T-helper 9 cell (primary cell): Measurements from ENCODE around the gene TEX48.
A peak's percentile ranks its signal among the peaks of the same experiment; 100 is the strongest.

Experiments
- DNase-seq: peaks from one replicate; pipeline ENCODE4 v3.0.0-alpha.2; 2020
- total RNA-seq, 2 donors: gene quantifications; one replicate each; lab custom pipeline; 2026; lab: John Stamatoyannopoulos, UW

Gene TEX48, protein sequence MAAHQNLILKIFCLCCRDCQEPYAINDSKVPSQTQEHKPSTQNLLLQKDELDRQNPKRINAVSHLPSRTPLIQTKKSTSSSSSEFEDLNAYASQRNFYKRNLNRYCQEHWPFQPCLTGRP
- total RNA-seq, result 0 to 0.56 reads per million in 2 donors

- DNase-seq, result peak; percentile 66
Measured at GRCh38 chr9:114681594-114682332, at the start of gene TEX48. TSS of gene TEX48 (minus strand) at chr9:114682192. CDS start at chr9:114671723, 10,469 bp downstream.

DNA sequence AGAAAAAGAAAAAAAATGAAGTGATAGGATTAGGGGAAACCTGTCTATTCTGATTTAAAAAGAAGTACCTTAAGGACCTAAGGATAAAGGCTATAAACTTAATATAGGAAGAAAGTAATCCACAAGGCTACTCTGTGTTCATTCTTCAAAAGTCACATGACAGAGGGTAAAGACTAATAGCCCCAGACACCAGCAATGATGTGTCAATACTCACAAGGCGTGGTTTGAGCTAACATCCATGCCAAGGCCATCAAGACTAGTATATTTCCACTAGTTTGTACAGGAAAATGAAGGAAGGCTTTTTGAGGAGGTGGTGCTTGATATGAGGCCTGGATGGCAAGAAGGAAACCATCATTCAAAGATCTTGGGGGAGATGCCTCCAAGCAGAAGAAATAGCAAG, 49.7 kb upstream of the TEX48 start:
- no peak for DNase-seq

DNA sequence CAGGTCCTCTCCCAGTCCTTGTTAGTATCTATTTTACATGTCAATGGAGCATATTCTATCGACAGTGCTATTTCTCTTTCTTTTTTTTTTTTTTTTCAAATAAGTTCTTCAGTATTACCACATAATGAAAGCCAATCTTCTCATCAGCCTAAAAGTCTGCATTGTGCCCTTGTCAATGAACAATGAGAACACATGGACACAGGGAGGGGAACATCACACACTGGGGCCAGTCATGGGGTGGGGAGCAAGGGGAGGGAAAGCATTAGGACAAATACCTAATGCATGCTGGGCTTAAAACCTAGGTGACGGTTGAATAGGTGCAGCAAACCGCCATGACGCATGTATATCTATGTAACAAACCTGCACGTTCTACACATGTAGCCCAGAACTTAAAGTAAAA, 47.7 kb upstream of the TEX48 start:
- DNase-seq, result no peak

DNA sequence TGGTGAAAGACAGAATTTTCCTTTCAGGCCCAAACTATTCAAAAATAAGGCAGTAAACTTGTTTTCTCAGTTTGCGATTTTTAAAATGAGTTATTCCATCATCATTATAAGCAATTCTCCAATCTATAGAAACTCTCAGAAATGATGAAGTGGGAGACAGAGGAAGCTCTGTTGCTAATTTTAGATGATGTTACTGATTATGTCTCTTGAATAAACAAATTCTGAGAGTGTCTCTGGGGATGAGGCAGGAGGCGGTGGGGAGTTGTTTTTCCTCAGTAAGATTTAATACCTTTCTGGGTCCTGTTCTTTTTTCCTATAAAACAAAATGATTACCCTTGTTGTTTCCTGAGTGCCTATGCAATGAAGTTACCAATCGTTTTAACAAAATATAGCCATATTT, 43.9 kb upstream of the TEX48 start:
- no peak for DNase-seq

GRCh38 chr9:114724744-114725143, 42.8 kb upstream of the TEX48 start:
- no peak for DNase-seq

DNA sequence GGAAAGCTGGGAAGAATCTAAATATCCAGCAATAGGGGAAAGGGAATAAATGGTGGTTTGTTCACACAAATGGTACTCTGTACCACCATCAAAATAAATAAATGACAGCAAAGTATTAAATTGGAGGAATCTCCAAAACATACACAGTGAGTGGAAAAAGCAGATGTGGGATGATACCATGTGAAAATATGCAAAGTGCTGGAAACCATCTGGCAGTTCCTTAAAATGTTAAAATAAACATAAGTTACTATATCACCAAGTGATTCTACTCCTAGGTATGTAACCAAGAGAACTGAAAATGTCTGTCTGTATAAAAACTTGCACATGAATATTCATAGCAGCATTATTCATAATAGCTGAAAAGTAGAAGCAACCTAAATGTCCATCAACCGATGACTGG, 41.9 kb upstream of the TEX48 start:
- no peak for DNase-seq

GRCh38 chr9:114722937-114723620, 41.1 kb upstream of the TEX48 start:
- DNase-seq, result no peak

DNA sequence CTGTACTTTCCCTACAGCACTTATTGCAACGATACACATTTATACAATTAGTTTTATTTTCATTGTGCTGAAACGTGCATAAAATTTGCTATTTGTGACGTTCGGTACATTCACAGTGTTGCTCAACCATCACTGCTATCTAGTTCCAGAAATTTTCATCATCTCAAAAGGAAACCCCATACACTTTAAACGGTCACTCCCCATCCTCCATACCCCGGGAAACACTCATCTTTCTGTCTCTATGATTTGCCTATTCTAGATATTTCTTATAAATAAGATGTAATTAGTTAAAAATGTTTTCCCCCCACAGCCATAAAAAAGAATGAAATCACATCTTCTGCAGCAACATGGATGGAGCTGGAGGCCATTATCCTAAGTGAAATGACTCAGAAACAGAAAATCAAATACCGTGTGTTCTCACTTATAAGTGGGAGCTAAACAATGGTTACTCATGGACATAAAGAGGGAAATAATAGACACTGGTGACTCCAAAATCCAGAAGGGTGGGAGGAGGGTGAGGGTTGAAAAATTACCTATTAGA, 40.2 kb upstream of the TEX48 start:
- DNase-seq, result no peak

DNA sequence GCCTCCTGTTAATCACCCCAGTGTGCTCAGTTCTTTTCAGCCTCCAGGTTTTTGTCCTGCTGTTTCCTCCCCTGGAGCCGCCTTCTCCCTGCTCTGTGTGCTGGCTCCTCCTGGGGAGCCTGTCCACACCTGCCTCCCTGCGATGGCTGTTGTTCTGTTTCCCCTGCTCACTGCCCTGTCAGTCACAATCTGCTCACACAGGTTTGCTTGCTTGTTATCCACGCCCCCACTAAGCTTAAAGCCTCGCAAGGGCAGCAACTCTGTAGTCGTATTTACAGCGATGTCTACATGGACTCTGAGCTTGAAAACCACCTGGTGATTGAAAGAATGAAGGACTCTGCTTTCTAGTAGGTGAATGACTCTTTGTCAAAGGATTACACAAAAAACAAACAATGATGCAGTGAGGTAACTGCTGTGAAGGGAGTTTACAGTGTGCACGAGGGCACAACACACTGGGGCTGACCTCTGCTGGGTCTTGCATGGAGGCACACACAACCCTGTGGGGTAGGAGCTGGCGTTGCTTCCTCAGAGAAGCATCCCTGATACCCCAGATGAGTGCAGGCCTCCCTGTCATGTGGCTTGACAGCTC, 39.6 kb upstream of the TEX48 start:
- no peak for DNase-seq

GRCh38 chr9:114720086-114720676, 38.2 kb upstream of the TEX48 start:
- no peak for DNase-seq

DNA sequence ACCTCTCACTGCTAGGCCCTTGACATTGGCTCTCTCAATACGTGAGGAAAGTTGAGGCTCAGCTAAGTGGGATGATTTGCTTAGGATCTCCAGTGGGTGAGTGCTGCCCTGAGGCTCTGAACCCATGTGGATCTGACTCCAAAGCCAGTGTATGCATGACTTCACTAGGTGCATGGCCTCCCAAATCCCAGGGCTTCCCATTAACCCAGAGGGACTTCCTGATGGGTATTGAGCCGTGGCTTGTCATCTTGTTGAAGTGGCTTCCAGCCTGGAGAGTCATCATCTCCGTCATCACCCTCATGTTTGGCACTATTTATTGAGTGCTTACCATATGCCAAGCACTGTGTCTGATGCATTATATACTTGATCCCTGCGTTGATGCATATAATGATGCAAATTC, 37.3 kb upstream of the TEX48 start:
- DNase-seq, result no peak

DNA sequence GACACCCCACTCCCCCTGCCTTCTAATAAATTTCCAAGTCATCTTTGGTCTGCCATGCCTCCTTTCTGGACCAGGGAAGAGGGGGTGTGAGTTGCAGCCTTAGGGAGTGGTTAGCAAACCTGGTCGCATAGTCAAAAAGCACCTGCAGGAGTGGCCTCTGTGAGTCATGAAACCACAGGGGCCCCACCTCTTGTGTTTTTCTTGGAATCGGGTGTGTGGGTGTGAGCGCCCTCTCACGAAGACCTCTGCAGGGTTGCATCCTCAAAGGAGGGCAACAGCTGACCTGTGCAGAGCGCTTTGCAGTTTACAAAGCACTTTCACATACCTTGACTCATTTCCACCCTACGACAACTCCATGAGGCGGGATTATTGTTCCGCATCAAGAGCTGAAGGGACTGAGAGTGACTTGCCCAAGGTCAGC, 36.8 kb upstream of the TEX48 start:
- peak; percentile 39 for DNase-seq

- no peak for DNase-seq
Measured at GRCh38 chr9:114717908-114718486, 36.0 kb upstream of the TEX48 start.

GRCh38 chr9:114709636-114710035, 27.6 kb upstream of the TEX48 start:
- DNase-seq, result no peak

DNA sequence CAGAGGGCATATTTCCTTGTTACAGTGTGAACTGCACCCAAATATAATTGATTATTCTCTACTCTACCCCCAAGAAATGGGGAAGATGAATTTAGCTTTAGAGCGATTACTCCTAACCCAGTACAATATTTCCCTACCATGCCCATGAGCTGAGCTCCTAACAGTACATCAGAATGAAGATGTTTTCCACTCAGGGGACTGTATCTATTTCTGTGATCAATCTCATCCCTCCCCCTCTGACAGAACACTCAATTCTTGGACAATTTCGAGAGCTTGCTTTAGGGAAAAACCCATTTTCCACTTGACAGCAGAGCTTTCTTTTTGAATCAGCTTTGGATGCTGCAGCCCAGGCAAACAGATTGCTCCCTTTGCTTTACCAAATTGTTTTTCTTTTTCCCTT, 24.7 kb upstream of the TEX48 start:
- DNase-seq, result no peak

- DNase-seq, result no peak
Measured at GRCh38 chr9:114701988-114702387, 20.0 kb upstream of the TEX48 start.

DNA sequence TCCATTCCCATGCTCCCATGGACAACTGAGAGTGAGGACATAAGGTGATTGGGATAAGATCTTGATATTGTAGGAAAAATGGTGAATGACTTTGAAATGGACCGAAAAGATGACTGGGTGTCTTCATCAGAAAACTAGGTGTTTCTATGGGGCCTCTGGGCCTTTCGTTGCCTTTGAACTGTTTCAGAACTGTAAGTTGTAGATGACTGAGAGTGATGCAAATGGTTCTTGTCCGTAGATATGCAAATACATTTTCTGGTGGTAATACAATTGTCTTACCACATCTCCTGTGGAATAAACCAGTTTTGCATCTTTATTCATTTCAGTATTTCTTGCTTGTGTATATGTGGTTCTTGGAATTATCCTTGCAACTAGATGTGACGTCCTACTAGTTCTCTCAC, 16.0 kb upstream of the TEX48 start:
- no peak for DNase-seq

- no peak for DNase-seq
Measured at GRCh38 chr9:114696814-114697544, 15.0 kb upstream of the TEX48 start.

DNA sequence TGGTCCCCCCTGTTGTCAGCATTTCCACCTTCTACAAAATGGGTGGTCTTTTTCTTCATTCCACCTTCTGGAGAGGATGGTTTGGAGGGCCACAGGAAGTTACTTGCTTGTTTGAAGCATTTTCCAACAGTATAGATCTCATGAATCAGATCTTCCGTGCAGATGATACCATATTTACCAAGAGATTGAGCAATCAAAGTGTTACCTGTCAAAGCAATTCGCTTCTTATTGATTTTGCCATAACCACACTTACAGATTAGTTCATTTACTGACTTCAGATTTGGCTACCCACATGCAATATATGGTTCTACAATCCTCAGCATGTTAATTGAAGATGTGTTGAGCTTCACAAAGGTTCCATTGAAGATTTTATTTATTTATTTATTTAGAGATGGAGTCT, 14.0 kb upstream of the TEX48 start:
- DNase-seq, result no peak

- no peak for DNase-seq
Measured at GRCh38 chr9:114694719-114695269, 12.8 kb upstream of the TEX48 start.

DNA sequence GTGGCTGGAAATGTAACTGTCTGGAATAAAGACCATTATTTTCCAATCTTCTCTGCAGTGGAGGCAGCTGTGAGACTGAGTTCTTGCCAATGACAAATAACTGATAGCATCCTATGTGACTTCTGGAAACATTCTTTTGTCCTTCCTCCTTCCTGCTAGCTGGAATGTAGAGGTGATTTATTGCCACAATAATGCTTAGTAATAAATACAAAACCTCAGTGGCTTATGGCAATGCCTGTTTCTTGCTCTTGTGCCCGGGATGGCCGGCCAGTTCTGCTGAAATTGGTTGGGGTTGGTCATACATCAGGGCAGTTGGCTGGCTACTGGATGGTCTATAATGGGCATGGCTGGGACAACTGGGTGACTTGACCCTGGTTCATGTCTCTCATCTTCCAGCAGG, 12.2 kb upstream of the TEX48 start:
- no peak for DNase-seq
